Nephron (organoid): ENCODE measurements around the gene MCCC1.
A peak's percentile ranks its signal among the peaks of the same experiment; 100 is the strongest.

Experiments
- H3K27ac Mint-ChIP-seq, 3 experiments: 2 replicates each; pipeline ENCODE4 v1.8.0; 2020; ENCODE audit warnings: mixed read lengths in 3 of 3, mild to moderate bottlenecking in 2 of 3, moderate library complexity in 1 of 3
- H3K27me3 Mint-ChIP-seq: 2 replicates; pipeline ENCODE4 v1.8.0; 2021; ENCODE audit warnings: low read depth, mild to moderate bottlenecking, moderate library complexity, mixed read lengths
- H3K36me3 Mint-ChIP-seq: 2 replicates; pipeline ENCODE4 v1.8.0; 2020; ENCODE audit warnings: low read depth, mixed read lengths
- H3K4me1 Mint-ChIP-seq: 2 replicates; pipeline ENCODE4 v1.8.0; 2020; ENCODE audit warnings: mixed read lengths
- H3K4me3 Mint-ChIP-seq, 3 experiments: 2 replicates each; pipeline ENCODE4 v1.8.0; 2020; ENCODE audit warnings: mild to moderate bottlenecking in 3 of 3, mixed read lengths in 3 of 3, moderate library complexity in 2 of 3
- H3K9me3 Mint-ChIP-seq: 2 replicates; pipeline ENCODE4 v1.8.0; 2020; ENCODE audit warnings: mixed read lengths
- TF ChIP-seq, protein P1 (sequence below), 3 experiments: fragments of 200-600 bp; sonication (generic); IDR thresholded peaks; one replicate each; pipeline ENCODE4 v1.5.0; 2021; ENCODE audit warnings: antibody characterized with exemption in 3 of 3; ENCODE audit not compliant: unreplicated experiment in 3 of 3

Gene MCCC1

DNA sequence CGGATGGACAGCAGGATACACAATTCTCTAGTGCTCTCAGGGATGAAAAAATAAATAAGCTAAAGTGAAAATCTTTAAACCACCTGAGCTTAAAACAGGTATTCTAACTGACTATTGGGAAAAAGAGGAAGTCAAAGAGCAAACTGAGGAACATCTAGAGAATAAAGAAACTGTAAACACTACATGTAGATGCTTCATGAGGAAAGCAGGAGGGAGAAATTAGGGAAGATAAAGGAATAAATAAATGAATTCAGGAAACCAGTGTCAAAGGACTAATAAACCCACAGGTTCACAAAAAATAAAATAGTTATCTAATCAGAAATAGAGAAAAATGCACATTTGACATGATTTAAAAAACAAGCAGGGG is 525 bp upstream of the MCCC1 start:
- H3K9me3 Mint-ChIP-seq: no peaks in the 10 kb centered on the region
- H3K27ac Mint-ChIP-seq: peak overlapping the region; percentile 84 to 95 (median 92)
- peak overlapping the region; percentile 96 to 98 (median 98) for H3K4me3 Mint-ChIP-seq
- H3K36me3 Mint-ChIP-seq: peaks cover 13% of the 10 kb centered on the region
- H3K27me3 Mint-ChIP-seq: no peaks in the 10 kb centered on the region
- peaks cover 25% of the 10 kb centered on the region for H3K4me1 Mint-ChIP-seq
- TF ChIP-seq, protein P1, sequence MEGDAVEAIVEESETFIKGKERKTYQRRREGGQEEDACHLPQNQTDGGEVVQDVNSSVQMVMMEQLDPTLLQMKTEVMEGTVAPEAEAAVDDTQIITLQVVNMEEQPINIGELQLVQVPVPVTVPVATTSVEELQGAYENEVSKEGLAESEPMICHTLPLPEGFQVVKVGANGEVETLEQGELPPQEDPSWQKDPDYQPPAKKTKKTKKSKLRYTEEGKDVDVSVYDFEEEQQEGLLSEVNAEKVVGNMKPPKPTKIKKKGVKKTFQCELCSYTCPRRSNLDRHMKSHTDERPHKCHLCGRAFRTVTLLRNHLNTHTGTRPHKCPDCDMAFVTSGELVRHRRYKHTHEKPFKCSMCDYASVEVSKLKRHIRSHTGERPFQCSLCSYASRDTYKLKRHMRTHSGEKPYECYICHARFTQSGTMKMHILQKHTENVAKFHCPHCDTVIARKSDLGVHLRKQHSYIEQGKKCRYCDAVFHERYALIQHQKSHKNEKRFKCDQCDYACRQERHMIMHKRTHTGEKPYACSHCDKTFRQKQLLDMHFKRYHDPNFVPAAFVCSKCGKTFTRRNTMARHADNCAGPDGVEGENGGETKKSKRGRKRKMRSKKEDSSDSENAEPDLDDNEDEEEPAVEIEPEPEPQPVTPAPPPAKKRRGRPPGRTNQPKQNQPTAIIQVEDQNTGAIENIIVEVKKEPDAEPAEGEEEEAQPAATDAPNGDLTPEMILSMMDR (IDR thresholded peaks at IDR 0.05; ENCODE audit: unreplicated experiment in 3 of 3): no peak

DNA sequence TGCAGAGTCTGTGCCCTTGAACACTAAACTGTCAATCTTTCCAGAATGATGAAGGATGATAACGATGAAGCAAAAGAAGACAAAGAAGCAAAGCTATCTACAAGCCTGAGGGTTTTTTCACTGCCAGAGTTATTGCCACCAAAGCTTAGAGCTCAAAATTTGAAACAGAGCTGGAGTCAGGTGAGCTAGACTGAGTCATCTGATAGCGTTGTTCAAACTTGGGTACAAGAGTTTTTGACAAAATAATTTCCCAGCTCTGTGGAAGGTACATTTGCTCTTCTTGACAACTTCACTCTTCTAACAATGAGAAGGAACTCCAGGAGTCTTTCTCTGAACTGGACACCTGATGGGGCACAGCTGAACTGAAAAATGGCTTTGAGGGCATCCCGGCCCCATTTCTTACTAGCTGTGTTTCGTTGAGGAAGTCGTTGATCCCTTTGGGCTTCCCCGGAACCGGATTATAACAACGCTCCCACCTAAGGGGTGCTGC is 715 bp downstream of the MCCC1 start:
- TF ChIP-seq, protein P1 (IDR thresholded peaks at IDR 0.05; ENCODE audit: unreplicated experiment in 3 of 3): no peak
- H3K27me3 Mint-ChIP-seq: no peaks in the 10 kb centered on the region
- peak overlapping the region; percentile 96 to 98 (median 98) for H3K4me3 Mint-ChIP-seq
- peaks cover 21% of the 10 kb centered on the region for H3K36me3 Mint-ChIP-seq
- H3K4me1 Mint-ChIP-seq: peaks cover 25% of the 10 kb centered on the region
- H3K27ac Mint-ChIP-seq: peak overlapping the region; percentile 84 to 95 (median 92)
- H3K9me3 Mint-ChIP-seq: no peaks in the 10 kb centered on the region

DNA sequence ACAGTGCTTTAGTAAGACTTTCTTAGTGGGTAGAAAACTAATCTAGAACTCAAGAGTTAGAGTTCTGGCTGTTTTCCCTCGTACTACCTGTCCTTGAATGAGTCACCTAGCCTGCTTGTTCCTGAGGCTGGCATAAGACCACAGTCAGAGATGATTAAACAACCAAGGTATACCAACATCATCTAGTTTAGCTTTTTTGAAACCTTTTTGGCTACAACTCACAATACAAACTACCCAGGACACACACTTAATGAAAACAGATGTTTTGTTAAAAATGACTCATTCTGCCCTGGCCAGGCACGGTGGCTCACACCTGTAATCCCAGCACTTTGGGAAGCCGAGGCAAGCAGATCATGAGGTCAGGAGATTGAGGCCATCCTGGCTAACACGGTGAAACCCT is 4.6 kb downstream of the MCCC1 start:
- TF ChIP-seq, protein P1 (IDR thresholded peaks at IDR 0.05; ENCODE audit: unreplicated experiment in 3 of 3): no peak
- H3K27ac Mint-ChIP-seq: no peak overlapping the region
- no peaks in the 10 kb centered on the region for H3K27me3 Mint-ChIP-seq
- H3K36me3 Mint-ChIP-seq: peaks cover 43% of the 10 kb centered on the region
- no peaks in the 10 kb centered on the region for H3K9me3 Mint-ChIP-seq
- H3K4me3 Mint-ChIP-seq: no peak overlapping the region
- peaks cover 17% of the 10 kb centered on the region for H3K4me1 Mint-ChIP-seq

DNA sequence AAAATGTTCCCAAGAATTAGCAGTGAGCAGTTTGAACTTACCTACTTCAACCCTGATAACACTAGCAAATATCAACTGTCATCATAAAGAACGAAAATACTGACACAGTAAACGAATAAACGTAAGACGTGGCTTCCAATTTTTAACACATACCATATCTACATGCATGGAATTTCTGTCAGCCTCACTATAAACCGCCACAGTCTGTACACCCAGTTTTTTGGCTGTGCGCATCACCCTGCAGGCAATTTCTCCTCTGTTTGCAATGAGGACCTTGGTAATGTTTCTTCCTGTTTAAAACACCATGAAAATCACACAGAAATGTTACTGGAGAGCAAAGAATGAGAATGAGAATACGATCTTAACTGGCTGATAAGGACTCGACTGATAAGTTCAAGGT is 7.0 kb downstream of the MCCC1 start:
- Mint-ChIP-seq H3K4me3 (no peak overlapping the region), H3K27me3 (no peaks in the 10 kb centered on the region), H3K36me3 (peaks cover 57% of the 10 kb centered on the region), H3K9me3 (no peaks in the 10 kb centered on the region), H3K4me1 (peaks cover 4% of the 10 kb centered on the region), H3K27ac (no peak overlapping the region)
- TF ChIP-seq, protein P1 (IDR thresholded peaks at IDR 0.05; ENCODE audit: unreplicated experiment in 3 of 3): no peak

DNA sequence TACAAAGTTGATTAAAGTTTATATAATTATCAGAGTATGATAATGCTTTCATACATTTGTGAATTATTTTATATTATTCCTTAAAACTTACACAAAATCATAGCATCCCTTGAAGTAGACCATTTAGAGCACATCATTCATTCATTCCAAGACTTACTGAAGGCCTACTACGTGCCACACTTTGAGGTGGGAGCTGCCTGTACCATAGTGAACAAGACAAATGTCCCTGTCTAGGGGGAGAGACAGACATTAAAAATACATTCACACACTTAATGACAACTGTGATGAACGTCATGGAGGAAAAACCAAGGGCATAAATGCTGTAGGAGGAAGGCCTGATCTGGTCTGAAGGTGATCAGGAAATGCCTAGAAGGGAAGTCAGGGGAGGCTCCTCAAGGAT is 12.1 kb downstream of the MCCC1 start:
- H3K4me3 Mint-ChIP-seq: no peak overlapping the region
- H3K27ac Mint-ChIP-seq: no peak overlapping the region
- TF ChIP-seq, protein P1 (IDR thresholded peaks at IDR 0.05; ENCODE audit: unreplicated experiment in 3 of 3): no peak
- no peaks in the 10 kb centered on the region for H3K9me3 Mint-ChIP-seq
- H3K4me1 Mint-ChIP-seq: no peaks in the 10 kb centered on the region
- no peaks in the 10 kb centered on the region for H3K27me3 Mint-ChIP-seq
- peaks cover 67% of the 10 kb centered on the region for H3K36me3 Mint-ChIP-seq

DNA sequence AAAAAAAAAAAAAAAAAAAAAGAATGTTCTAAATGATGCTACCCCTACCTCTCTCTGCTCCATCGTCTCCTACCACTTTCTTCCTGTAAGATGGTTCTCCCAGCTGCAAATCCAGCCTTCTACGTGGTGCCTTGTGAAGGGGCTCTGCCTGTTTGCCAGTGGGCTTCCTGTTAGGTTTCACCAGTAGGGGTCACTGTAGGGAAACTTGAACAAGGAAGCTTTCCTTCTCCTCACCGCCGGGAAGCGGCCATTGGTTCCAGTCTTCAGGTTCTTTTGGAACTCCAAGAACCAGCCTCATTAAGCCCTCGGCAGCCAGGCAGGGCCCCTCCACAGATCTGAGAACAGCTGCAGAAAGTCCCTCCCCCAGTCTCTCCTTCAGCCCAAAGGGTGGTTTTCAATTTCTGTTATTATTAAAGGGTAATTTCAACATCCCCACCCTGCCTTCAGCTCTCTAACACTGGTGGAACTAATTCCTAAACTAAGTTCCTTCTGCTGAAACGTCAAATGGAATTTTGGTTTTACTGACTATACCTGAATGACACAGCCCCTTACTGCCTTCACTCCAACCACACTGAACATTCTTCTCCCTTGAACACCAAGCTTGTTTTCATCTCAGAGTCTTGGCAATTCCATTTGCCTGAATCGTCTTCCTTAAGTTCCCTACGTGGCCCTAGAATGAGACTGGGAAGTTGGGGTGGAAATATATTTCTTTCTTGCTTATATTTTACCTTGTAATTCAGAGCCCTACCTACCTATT is 13.5 kb downstream of the MCCC1 start:
- TF ChIP-seq, protein P1 (IDR thresholded peaks at IDR 0.05; ENCODE audit: unreplicated experiment in 3 of 3): peak in 1 of 3 experiments; percentile 20
- Mint-ChIP-seq H3K9me3 (peaks cover 2% of the 10 kb centered on the region), H3K27ac (no peak overlapping the region), H3K36me3 (peaks cover 75% of the 10 kb centered on the region), H3K4me3 (no peak overlapping the region), H3K4me1 (no peaks in the 10 kb centered on the region), H3K27me3 (no peaks in the 10 kb centered on the region)
